ENCODE results near the gene CAD.

CAD gene

GRCh38 chr2:27281855-27282559 lies 64.8 kb downstream of the CAD start, which contains the start of gene TRIM54:
TSS of gene TRIM54 (plus strand) at chr2:27282429. CDS start at chr2:27282732, 303 bp downstream.
- no peak for DNase-seq (ENCODE audit: low spot score)

- DNase-seq (ENCODE audit: low spot score): no peak
Observed at GRCh38 chr2:27282892-27283291, 65.7 kb downstream of the CAD start.

- DNase-seq (ENCODE audit: low spot score): no peak
Observed at GRCh38 chr2:27284996-27285395, 67.8 kb downstream of the CAD start.

- no peak for DNase-seq (ENCODE audit: low spot score)
Observed at GRCh38 chr2:27285481-27285880, 68.3 kb downstream of the CAD start.

- no peak for DNase-seq (ENCODE audit: low spot score)
Observed at GRCh38 chr2:27288610-27289009, 71.4 kb downstream of the CAD start.

GRCh38 chr2:27290549-27290948 lies 73.4 kb downstream of the CAD start:
- no peak for DNase-seq (ENCODE audit: low spot score)

GRCh38 chr2:27291865-27292264 lies 74.7 kb downstream of the CAD start:
- DNase-seq (ENCODE audit: low spot score): no peak
